GM19238 (cell line): ENCODE results near the gene ARHGAP9.
"Not testable (repeated sequence)": the region's sequence is repeated elsewhere in the genome, so short reads cannot be mapped to it uniquely, and the experiment has no call there.

Experiments used
- DNase-seq: peaks from one replicate; pipeline ENCODE4 v3.0.0; 2011; ENCODE audit warnings: low spot score; ENCODE audit not compliant: insufficient read length

The ARHGAP9 gene

GRCh38 chr12:57438400-57438799 is 41.3 kb downstream of the ARHGAP9 start:
- no peak for DNase-seq

- DNase-seq, result no peak
These were observed 44.4 kb downstream of the ARHGAP9 start for GRCh38 chr12:57435293-57435692.

- DNase-seq, result no peak
These were observed 45.0 kb downstream of the ARHGAP9 start, which contains the start of gene INHBC for GRCh38 chr12:57434517-57435223. TSS of gene INHBC (plus strand) at chr12:57434784. CDS start at chr12:57434887, 103 bp downstream.

GRCh38 chr12:57433370-57433769 is 46.3 kb downstream of the ARHGAP9 start:
- DNase-seq, result no peak

GRCh38 chr12:57431654-57432188 is 47.9 kb downstream of the ARHGAP9 start:
- DNase-seq, result no peak

GRCh38 chr12:57430931-57431566 is 48.6 kb downstream of the ARHGAP9 start, which contains the start of gene R3HDM2:
TSS of gene R3HDM2 (minus strand) at chr12:57431043. CDS start at chr12:57310428, 120,615 bp downstream.
- DNase-seq, result peak; percentile 97

GRCh38 chr12:57430112-57430930 is 49.3 kb downstream of the ARHGAP9 start:
- peak; percentile 80 for DNase-seq

- DNase-seq, result no peak
These were observed 50.1 kb downstream of the ARHGAP9 start for GRCh38 chr12:57429473-57430111.

GRCh38 chr12:57428965-57429364 is 50.7 kb downstream of the ARHGAP9 start:
- no peak for DNase-seq

GRCh38 chr12:57426948-57427347 is 52.7 kb downstream of the ARHGAP9 start:
- not testable (repeated sequence) for DNase-seq
